ENCODE measurements around the gene C11orf97.

The C11orf97 gene

DNA sequence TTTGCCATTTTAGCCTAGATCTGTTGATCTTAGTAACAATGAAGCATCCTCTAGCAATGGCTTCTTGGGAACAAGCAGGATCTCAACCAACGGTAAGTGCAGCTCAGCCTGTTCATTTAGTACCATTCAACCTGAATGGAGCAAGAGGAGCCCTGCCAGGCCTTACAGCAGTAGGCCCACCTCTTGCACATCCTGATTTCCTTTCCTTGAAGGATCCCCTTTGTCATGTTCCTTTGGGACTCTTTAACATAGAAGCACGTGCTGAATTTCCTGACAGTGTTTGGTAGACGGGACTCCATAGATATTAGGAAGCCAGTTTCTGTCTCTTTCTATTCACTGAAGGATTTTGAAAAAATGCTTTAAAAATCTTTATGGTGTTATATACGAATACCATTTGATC lies 56.5 kb downstream of the C11orf97 start:
- no peak for TF ChIP-seq POLR2AphosphoS5 (IDR thresholded peaks at IDR 0.05; ENCODE audit: low read depth, low read length)
- TF ChIP-seq, protein P1, sequence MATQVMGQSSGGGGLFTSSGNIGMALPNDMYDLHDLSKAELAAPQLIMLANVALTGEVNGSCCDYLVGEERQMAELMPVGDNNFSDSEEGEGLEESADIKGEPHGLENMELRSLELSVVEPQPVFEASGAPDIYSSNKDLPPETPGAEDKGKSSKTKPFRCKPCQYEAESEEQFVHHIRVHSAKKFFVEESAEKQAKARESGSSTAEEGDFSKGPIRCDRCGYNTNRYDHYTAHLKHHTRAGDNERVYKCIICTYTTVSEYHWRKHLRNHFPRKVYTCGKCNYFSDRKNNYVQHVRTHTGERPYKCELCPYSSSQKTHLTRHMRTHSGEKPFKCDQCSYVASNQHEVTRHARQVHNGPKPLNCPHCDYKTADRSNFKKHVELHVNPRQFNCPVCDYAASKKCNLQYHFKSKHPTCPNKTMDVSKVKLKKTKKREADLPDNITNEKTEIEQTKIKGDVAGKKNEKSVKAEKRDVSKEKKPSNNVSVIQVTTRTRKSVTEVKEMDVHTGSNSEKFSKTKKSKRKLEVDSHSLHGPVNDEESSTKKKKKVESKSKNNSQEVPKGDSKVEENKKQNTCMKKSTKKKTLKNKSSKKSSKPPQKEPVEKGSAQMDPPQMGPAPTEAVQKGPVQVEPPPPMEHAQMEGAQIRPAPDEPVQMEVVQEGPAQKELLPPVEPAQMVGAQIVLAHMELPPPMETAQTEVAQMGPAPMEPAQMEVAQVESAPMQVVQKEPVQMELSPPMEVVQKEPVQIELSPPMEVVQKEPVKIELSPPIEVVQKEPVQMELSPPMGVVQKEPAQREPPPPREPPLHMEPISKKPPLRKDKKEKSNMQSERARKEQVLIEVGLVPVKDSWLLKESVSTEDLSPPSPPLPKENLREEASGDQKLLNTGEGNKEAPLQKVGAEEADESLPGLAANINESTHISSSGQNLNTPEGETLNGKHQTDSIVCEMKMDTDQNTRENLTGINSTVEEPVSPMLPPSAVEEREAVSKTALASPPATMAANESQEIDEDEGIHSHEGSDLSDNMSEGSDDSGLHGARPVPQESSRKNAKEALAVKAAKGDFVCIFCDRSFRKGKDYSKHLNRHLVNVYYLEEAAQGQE (IDR thresholded peaks at IDR 0.05; ENCODE audit: insufficient read depth in 1 of 2, low read depth in 2 of 2, low read length in 2 of 2) = no peak

DNA sequence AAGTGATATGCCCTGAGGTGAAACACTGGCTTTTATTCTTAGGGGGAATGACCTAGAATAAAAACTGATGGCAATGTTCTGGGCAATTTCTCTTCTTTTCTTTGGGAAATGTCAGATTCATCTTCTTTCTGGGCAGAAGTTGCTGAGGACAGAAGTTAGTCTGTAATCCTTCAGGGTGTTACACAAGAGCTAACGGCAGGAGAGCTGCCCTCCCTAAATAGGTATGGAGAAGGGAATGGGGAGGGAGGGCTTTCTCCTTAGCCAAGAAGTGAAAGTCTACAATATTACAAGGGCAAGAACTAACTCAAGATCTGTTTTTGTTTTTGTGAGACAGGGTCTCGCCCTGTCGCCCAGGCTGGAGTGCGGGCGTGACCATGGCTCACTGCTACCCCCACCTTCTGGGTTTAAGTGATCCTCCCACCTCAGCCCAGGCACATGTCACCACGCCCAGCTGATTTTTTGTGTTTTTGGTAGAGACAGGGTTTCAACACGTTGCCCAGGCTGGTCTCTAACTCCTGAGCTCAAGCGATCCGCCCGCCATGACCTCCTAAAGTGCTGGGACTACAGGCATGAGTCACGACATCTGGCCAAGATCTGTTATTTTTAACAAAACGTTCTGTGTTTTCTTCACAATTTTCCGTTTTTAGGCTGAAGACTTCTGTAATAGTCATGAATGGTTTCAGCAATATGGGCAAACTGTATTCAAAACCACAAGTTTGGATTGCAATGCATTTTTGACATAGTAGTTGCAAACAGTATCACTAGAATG lies 62.1 kb downstream of the C11orf97 start:
- TF ChIP-seq FOXP2 (optimal IDR thresholded peaks at IDR 0.05; ENCODE audit: borderline replicate concordance, extremely low read depth, extremely low read length, insufficient read depth) = no peak
- no peak for TF ChIP-seq TAF1 (IDR thresholded peaks at IDR 0.05; ENCODE audit: borderline replicate concordance, insufficient read depth, low read length)
- TF ChIP-seq SIN3A (IDR thresholded peaks at IDR 0.05; ENCODE audit: borderline replicate concordance, insufficient read depth, low read length) = no peak
- no peak for TF ChIP-seq POLR2AphosphoS5 (IDR thresholded peaks at IDR 0.05; ENCODE audit: low read depth, low read length)
- TF ChIP-seq, protein P1 (IDR thresholded peaks at IDR 0.05; ENCODE audit: insufficient read depth in 1 of 2, low read depth in 2 of 2, low read length in 2 of 2) = no peak

DNA sequence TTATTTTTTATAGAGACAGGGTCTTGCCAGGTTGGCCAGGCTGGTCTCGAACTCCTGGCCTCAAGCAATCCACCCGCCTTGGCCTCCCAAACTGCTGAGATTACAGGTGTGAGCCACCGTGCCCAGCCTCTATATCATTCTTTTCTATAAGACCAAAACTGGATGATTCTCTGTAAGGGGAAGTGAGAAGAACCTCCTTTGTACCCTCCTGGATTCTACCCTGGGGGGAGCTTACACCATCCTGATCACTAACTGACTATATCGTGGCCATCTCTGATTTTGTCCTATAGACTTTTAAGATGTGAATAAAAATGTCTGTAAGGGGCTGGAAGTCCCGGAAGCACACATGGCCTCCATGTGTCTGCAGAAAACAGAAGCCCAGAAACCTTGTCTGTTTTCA lies 64.0 kb downstream of the C11orf97 start:
- TF ChIP-seq SIN3A (IDR thresholded peaks at IDR 0.05; ENCODE audit: borderline replicate concordance, insufficient read depth, low read length) = no peak
- TF ChIP-seq TAF1 (IDR thresholded peaks at IDR 0.05; ENCODE audit: borderline replicate concordance, insufficient read depth, low read length) = no peak
- TF ChIP-seq POLR2AphosphoS5 (IDR thresholded peaks at IDR 0.05; ENCODE audit: low read depth, low read length) = no peak
- no peak for TF ChIP-seq FOXP2 (optimal IDR thresholded peaks at IDR 0.05; ENCODE audit: borderline replicate concordance, extremely low read depth, extremely low read length, insufficient read depth)
- TF ChIP-seq, protein P1 (IDR thresholded peaks at IDR 0.05; ENCODE audit: insufficient read depth in 1 of 2, low read depth in 2 of 2, low read length in 2 of 2) = no peak

- no peak for TF ChIP-seq FOXP2 (optimal IDR thresholded peaks at IDR 0.05; ENCODE audit: borderline replicate concordance, extremely low read depth, extremely low read length, insufficient read depth)
- no peak for TF ChIP-seq TAF1 (IDR thresholded peaks at IDR 0.05; ENCODE audit: borderline replicate concordance, insufficient read depth, low read length)
Observed at GRCh38 chr11:94577841-94578240, 65.6 kb downstream of the C11orf97 start.

Measured in PFSK-1 (cell line).